ENCODE results near the gene SLC16A3. TPM values are rescaled to one million over a fixed set of nuclear protein-coding genes. Genes with fewer than 3 reads are reported as not detected.

Gene SLC16A3
- total and polyA plus RNA-seq, 9 of the 15 experiments (the other 6 are each of a cell fraction or from before 2014, with no cell fraction given) = 0.11 to 5.4 (median 1.2) TPM; not detected in 2

- TF ChIP-seq ZBTB40 (IDR thresholded peaks at IDR 0.05) (peak; percentile 42; the same call in 1 of the 2 replicates), ZBTB40 (CRISPR knock-in tag; IDR thresholded peaks at IDR 0.05) (no peak), CBX1 (IDR thresholded peaks at IDR 0.05; ENCODE audit: low read depth) (peak; percentile 16; the same call in 1 of the 2 replicates), TBP (optimal IDR thresholded peaks at IDR 0.05; ENCODE audit: low read depth, low read length) (peak; percentile 56), ATF1 (CRISPR knock-in tag; IDR thresholded peaks at IDR 0.05) (no peak), ATF1 (tag; IDR thresholded peaks at IDR 0.05) (0 out of 2 replicates have a peak, but pooled peaks have one; percentile 26), HDAC2 (IDR thresholded peaks at IDR 0.05) (peak; percentile 72; the same call in 1 of the 2 replicates), CHD4 (IDR thresholded peaks at IDR 0.05; ENCODE audit: insufficient read depth, insufficient replicate concordance, low read depth, low read length, poor library complexity, severe bottlenecking) (no peak)
Measured at GRCh38 chr17:82238472-82239201, 9.8 kb downstream of the SLC16A3 start (continued).
